Astrocyte of the cerebellum (primary cell): Measurements from ENCODE around the gene LRP1B.

Source experiments
- DNase-seq: peaks from one replicate; pipeline ENCODE4 v3.0.0-alpha.2; 2011; ENCODE audit warnings: low read depth
- H3K4me3 ChIP-seq: 2 replicates; pipeline ENCODE4 v1.5.1; 2011; ENCODE audit warnings: mild to moderate bottlenecking, low read depth, low read length, moderate library complexity
- CTCF ChIP-seq: IDR thresholded peaks from 2 replicates; pipeline ENCODE4 v1.5.1; 2012; ENCODE audit warnings: low read length, low read depth, moderate library complexity, mild to moderate bottlenecking; ENCODE audit errors: missing control alignments
- in situ Hi-C: cut with HindIII; loops from 2 replicates; pipeline ENCODE4 v1.10.0; 2017; ENCODE audit warnings: low sequenced_read_pairs

The LRP1B gene

GRCh38 chr2:140717481-140717880 lies 1413.3 kb downstream of the LRP1B start:
- in situ Hi-C loops = no loop called here
- no peak for DNase-seq
- no peak overlapping the region for H3K4me3 ChIP-seq
- no peak for TF ChIP-seq CTCF

GRCh38 chr2:140714586-140714985 lies 1416.2 kb downstream of the LRP1B start:
- no peak for TF ChIP-seq CTCF
- in situ Hi-C loops = no loop called here
- DNase-seq = no peak
- H3K4me3 ChIP-seq = no peak overlapping the region

GRCh38 chr2:140711867-140712266 lies 1418.9 kb downstream of the LRP1B start:
- no peak for DNase-seq
- TF ChIP-seq CTCF = no peak
- in situ Hi-C loops = no loop called here
- H3K4me3 ChIP-seq = no peak overlapping the region

GRCh38 chr2:140701726-140702125 lies 1429.1 kb downstream of the LRP1B start:
- in situ Hi-C loops = no loop called here
- no peak for DNase-seq
- TF ChIP-seq CTCF = no peak
- H3K4me3 ChIP-seq = no peak overlapping the region

GRCh38 chr2:140698636-140699035 lies 1432.2 kb downstream of the LRP1B start:
- no peak for TF ChIP-seq CTCF
- H3K4me3 ChIP-seq = no peak overlapping the region
- DNase-seq = no peak
- in situ Hi-C loops = no loop called here

- in situ Hi-C loops = no loop called here
- no peak for TF ChIP-seq CTCF
- no peak overlapping the region for H3K4me3 ChIP-seq
- no peak for DNase-seq
These were observed 1434.4 kb downstream of the LRP1B start for GRCh38 chr2:140696449-140696848.

GRCh38 chr2:140695155-140695554 lies 1435.7 kb downstream of the LRP1B start:
- in situ Hi-C loops = no loop called here
- no peak overlapping the region for H3K4me3 ChIP-seq
- no peak for DNase-seq
- no peak for TF ChIP-seq CTCF
